ENCODE data around the gene PCYT1A. TPM values are rescaled to one million over a fixed set of nuclear protein-coding genes. Genes with fewer than 3 reads are reported as not detected.

PCYT1A gene
- total RNA-seq, 1 experiment from 2014 or later = 91.2 TPM

GRCh38 chr3:196225086-196225485, 62.4 kb downstream of the PCYT1A start:
- no peaks in the 10 kb centered on the region for H3K4me1 ChIP-seq (replicated peaks; ENCODE audit: insufficient read depth)
- no peaks in the 10 kb centered on the region for H3K9me3 ChIP-seq (ENCODE audit: insufficient read depth, low read depth)
- H3K4me2 ChIP-seq = no peak overlapping the region
- no peaks in the 10 kb centered on the region for H3K27me3 ChIP-seq (ENCODE audit: insufficient read depth, low read depth)
- no TSS peak for BruUV-seq (replicated peaks)
- H4K20me1 ChIP-seq (ENCODE audit: insufficient read depth) = no peaks in the 10 kb centered on the region
- CTCF ChIA-PET = interaction anchor here (1.1 kb wide), 1 partner anchor 151 kb away, joined by 3 read pairs; no protein-coding TSS in a partner anchor
- H2AFZ ChIP-seq = no peak overlapping the region
- intact Hi-C loops (cut with micrococcal nuclease; ENCODE audit: unreplicated experiment) = no loop called here
- no peak overlapping the region for H3K27ac ChIP-seq
- H3K36me3 ChIP-seq (ENCODE audit: low read depth) = no peaks in the 10 kb centered on the region
- no peaks in the 10 kb centered on the region for H3F3A ChIP-seq (ENCODE audit: insufficient read depth, low read depth)
- H3K4me3 ChIP-seq = no peak overlapping the region
- POLR2A ChIA-PET (ENCODE audit: unreplicated experiment) = no interaction called here
- no peaks in the 10 kb centered on the region for H3K9me2 ChIP-seq (ENCODE audit: insufficient read depth)
- no peaks in the 10 kb centered on the region for H3K79me2 ChIP-seq (ENCODE audit: low read depth)
- TF ChIP-seq CTCF (conservative IDR thresholded peaks at IDR 0.05) = no peak
- TF ChIP-seq EZH2 (IDR thresholded peaks at IDR 0.05; ENCODE audit: low read depth) = no peak
- no peak for DNase-seq

- POLR2A ChIA-PET (ENCODE audit: unreplicated experiment) = no interaction called here
- CTCF ChIA-PET = no interaction called here
- Histone ChIP-seq H3K4me2 (no peak overlapping the region), H3F3A (ENCODE audit: insufficient read depth, low read depth) (no peaks in the 10 kb centered on the region), H3K4me3 (no peak overlapping the region), H3K4me1 (replicated peaks; ENCODE audit: insufficient read depth) (peaks cover 8% of the 10 kb centered on the region), H2AFZ (no peak overlapping the region), H3K9me3 (ENCODE audit: insufficient read depth, low read depth) (no peaks in the 10 kb centered on the region), H3K79me2 (ENCODE audit: low read depth) (no peaks in the 10 kb centered on the region), H3K27ac (no peak overlapping the region), H4K20me1 (ENCODE audit: insufficient read depth) (no peaks in the 10 kb centered on the region), H3K27me3 (ENCODE audit: insufficient read depth, low read depth) (no peaks in the 10 kb centered on the region), H3K9me2 (ENCODE audit: insufficient read depth) (no peaks in the 10 kb centered on the region), H3K36me3 (ENCODE audit: low read depth) (no peaks in the 10 kb centered on the region)
- no peak for DNase-seq
- TF ChIP-seq EZH2 (IDR thresholded peaks at IDR 0.05; ENCODE audit: low read depth) (no peak), CTCF (conservative IDR thresholded peaks at IDR 0.05) (no peak)
- BruUV-seq (replicated peaks) = no TSS peak
- intact Hi-C loops (cut with micrococcal nuclease; ENCODE audit: unreplicated experiment) = no loop called here
Measured at GRCh38 chr3:196222876-196223595, 64.5 kb downstream of the PCYT1A start.

GRCh38 chr3:196220991-196221390, 66.5 kb downstream of the PCYT1A start:
- Histone ChIP-seq H3K9me3 (ENCODE audit: insufficient read depth, low read depth) (no peaks in the 10 kb centered on the region), H3K27ac (no peak overlapping the region), H3K27me3 (ENCODE audit: insufficient read depth, low read depth) (no peaks in the 10 kb centered on the region), H4K20me1 (ENCODE audit: insufficient read depth) (no peaks in the 10 kb centered on the region), H3K79me2 (ENCODE audit: low read depth) (no peaks in the 10 kb centered on the region), H3K4me1 (replicated peaks; ENCODE audit: insufficient read depth) (peaks cover 10% of the 10 kb centered on the region), H3K4me3 (no peak overlapping the region), H3F3A (ENCODE audit: insufficient read depth, low read depth) (no peaks in the 10 kb centered on the region), H3K4me2 (no peak overlapping the region), H3K9me2 (ENCODE audit: insufficient read depth) (no peaks in the 10 kb centered on the region), H3K36me3 (ENCODE audit: low read depth) (no peaks in the 10 kb centered on the region), H2AFZ (no peak overlapping the region)
- BruUV-seq (replicated peaks) = no TSS peak
- intact Hi-C loops (cut with micrococcal nuclease; ENCODE audit: unreplicated experiment) = no loop called here
- DNase-seq = no peak
- TF ChIP-seq EZH2 (IDR thresholded peaks at IDR 0.05; ENCODE audit: low read depth) (no peak), CTCF (conservative IDR thresholded peaks at IDR 0.05) (no peak)
- ChIA-PET CTCF (interaction anchor here (0.6 kb wide), 2 partner anchors 64 to 807 kb away, joined by 3 to 4 read pairs; no protein-coding TSS in a partner anchor), POLR2A (ENCODE audit: unreplicated experiment) (interaction anchor here (0.6 kb wide), 1 partner anchor 71 kb away, joined by 3 read pairs; no protein-coding TSS in a partner anchor)
